Activated naive CD4-positive, alpha-beta T cell treated with anti-CD3 and anti-CD28 coated beads, Interleukin-2, amount 10 ng/mL, durations not matched to agents 7 days and 5 days (primary cell): ENCODE measurements around the gene SH3RF3.

ENCODE experiments used
- CTCF ChIA-PET: fragments of 350-600 bp; sonication (Branson Sonifier 250); formaldehyde crosslinking; loops from one replicate; lab custom pipeline; 2021; ENCODE audit warnings: antibody characterized with exemption; lab: Charles Lee
- DNase-seq: peaks from one replicate; pipeline ENCODE4 v3.0.0-alpha.2; 2020
- H3K27ac Mint-ChIP-seq: one replicate; pipeline ENCODE4 v1.8.0; 2021; ENCODE audit warnings: mild to moderate bottlenecking, moderate library complexity, mixed read lengths
- H3K27me3 Mint-ChIP-seq: one replicate; pipeline ENCODE4 v1.8.0; 2021; ENCODE audit warnings: mild to moderate bottlenecking, mixed read lengths
- H3K36me3 Mint-ChIP-seq: one replicate; pipeline ENCODE4 v1.8.0; 2021; ENCODE audit warnings: mixed read lengths
- H3K4me1 Mint-ChIP-seq: one replicate; pipeline ENCODE4 v1.8.0; 2021; ENCODE audit warnings: mixed read lengths
- H3K4me3 Mint-ChIP-seq: one replicate; pipeline ENCODE4 v1.8.0; 2021; ENCODE audit warnings: mild to moderate bottlenecking, moderate library complexity, mixed read lengths
- H3K9me3 Mint-ChIP-seq: one replicate; pipeline ENCODE4 v1.8.0; 2021; ENCODE audit warnings: mixed read lengths

Gene SH3RF3

DNA sequence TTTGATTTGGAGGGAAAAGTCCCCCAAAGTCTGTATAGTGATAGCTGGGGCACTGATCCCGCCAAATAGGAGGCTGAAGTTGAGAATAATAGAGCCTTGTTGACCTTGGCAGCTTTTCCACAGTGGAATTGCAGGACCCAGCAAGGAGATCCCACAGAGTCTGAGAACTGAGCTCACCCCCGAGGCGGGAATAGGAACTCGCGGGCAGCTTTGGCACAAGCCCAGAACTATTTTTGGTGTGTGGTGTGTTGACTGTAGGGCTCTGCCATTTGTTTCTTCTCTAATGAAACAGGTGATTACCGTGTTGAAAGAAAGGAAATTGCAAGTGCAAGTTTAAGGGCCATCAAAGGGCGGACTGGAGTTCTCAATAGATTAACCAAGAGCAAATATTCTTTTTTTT, 34.0 kb downstream of the SH3RF3 start:
- Mint-ChIP-seq H3K36me3 (no peaks in the 10 kb centered on the region), H3K4me1 (peaks cover 7% of the 10 kb centered on the region), H3K4me3 (no peak overlapping the region), H3K27ac (no peak overlapping the region), H3K27me3 (peaks cover 40% of the 10 kb centered on the region), H3K9me3 (no peaks in the 10 kb centered on the region)
- no peak for DNase-seq
- CTCF ChIA-PET, result no interaction called here

DNA sequence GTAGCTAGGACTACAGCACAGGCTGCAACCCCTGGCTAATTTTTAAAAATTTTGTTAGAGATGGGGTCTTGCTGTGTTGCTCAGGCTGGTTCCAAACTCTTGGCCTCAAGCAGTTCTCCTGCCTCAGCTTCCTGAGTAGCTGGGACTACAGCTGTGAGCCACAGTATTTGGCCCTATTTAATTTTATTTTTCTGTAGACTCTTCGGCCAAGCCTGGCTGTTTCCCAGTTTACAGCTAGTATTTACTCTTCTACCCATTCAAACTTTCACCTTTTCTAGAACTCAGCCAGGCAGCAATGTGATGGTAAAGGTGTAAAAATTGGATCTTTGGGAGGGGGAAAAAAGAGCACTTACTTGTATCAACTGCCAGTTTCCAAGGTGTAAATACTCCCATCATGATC, 35.3 kb downstream of the SH3RF3 start:
- no peaks in the 10 kb centered on the region for H3K36me3 Mint-ChIP-seq
- H3K9me3 Mint-ChIP-seq, result no peaks in the 10 kb centered on the region
- H3K27ac Mint-ChIP-seq, result no peak overlapping the region
- H3K4me1 Mint-ChIP-seq, result peaks cover 7% of the 10 kb centered on the region
- peaks cover 35% of the 10 kb centered on the region for H3K27me3 Mint-ChIP-seq
- H3K4me3 Mint-ChIP-seq, result no peak overlapping the region
- no peak for DNase-seq
- CTCF ChIA-PET, result no interaction called here

DNA sequence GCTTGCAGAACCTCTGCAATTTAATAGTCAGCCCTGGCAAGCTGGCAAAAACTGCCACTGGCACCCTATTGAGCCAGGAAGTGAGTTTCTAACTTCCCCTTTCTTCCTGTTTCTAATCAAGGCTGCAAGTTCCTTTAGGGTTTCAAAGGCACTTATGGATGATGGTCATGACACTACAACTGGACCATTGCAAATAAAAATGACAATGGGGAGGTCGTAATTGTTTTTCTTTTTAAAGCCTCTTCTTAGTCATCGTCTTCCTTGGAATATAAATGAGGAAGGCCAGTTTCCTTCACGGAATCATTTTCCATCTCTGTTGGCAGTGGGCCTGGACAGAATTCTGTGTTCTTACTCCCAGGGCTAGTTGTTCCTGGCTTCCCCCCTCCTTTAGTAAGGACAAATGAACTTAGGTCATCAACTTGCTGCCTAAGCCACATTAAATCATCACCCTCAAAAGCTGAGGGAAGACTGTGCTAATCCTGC, 35.8 kb downstream of the SH3RF3 start:
- Mint-ChIP-seq H3K27me3 (peaks cover 33% of the 10 kb centered on the region), H3K4me1 (peaks cover 7% of the 10 kb centered on the region), H3K27ac (no peak overlapping the region), H3K9me3 (no peaks in the 10 kb centered on the region), H3K4me3 (no peak overlapping the region), H3K36me3 (no peaks in the 10 kb centered on the region)
- DNase-seq, result no peak
- CTCF ChIA-PET, result no interaction called here

DNA sequence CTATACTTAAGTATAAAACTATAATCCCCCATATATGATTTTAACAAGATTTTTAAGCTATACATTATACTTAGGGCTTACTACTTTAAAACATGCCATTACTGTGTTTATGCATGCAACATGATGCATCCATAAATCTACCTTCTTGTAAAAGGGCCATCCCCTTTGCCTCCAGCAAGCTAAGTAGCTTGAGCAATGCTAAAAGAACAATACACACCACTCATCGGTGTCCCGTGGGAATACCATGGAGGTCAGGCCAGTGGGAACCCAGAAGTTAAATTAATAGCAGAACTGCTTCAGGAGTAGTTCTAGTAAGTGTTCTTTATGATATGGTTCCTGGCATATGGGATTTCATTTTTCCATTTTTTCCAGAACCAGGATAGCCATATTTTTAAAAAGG, 37.8 kb downstream of the SH3RF3 start:
- DNase-seq, result no peak
- Mint-ChIP-seq H3K27me3 (peaks cover 28% of the 10 kb centered on the region), H3K4me3 (no peak overlapping the region), H3K4me1 (peaks cover 7% of the 10 kb centered on the region), H3K27ac (no peak overlapping the region), H3K9me3 (no peaks in the 10 kb centered on the region), H3K36me3 (no peaks in the 10 kb centered on the region)
- CTCF ChIA-PET, result no interaction called here

DNA sequence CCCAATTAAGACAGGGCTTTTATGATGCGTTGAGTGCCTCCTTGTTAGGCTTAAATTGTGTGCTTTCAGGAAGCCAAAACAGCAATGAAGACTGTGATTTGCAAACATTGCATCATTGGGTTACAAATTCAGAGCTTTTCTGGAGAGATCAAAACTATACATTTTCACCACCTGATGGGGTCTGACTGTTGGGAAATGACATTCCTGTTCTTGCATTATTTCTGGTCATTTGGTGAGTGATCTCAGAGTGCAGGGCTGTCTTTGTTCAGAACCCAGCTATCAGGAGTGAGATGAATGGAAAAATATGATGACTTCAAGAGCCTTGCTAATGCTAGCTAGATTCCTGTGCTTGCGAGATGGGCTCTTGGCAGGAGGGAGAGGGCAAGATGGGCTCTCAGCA, 39.1 kb downstream of the SH3RF3 start:
- DNase-seq, result no peak
- CTCF ChIA-PET, result no interaction called here
- H3K27ac Mint-ChIP-seq, result no peak overlapping the region
- H3K36me3 Mint-ChIP-seq, result no peaks in the 10 kb centered on the region
- H3K27me3 Mint-ChIP-seq, result peaks cover 32% of the 10 kb centered on the region
- peaks cover 7% of the 10 kb centered on the region for H3K4me1 Mint-ChIP-seq
- no peaks in the 10 kb centered on the region for H3K9me3 Mint-ChIP-seq
- H3K4me3 Mint-ChIP-seq, result no peak overlapping the region

DNA sequence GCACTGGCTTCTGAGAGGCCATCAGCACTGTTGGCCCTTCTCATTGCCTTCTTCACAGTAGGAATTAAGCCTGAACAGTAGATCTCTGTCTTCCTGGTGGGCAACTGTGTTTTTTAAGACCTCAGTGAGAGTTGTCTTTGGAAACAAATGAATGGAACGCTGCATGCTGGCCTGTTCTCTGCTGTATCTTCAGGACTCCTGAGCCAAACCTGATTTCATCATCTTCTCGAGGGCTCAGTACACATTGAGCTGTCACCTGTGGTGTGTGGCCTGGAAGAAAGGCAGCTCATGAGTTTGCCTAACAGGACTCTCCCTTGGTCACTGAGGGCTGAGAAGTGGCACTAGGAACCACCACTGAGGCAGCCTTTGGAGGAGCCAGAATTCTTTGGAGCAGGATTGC, 39.7 kb downstream of the SH3RF3 start:
- Mint-ChIP-seq H3K36me3 (no peaks in the 10 kb centered on the region), H3K4me1 (peaks cover 10% of the 10 kb centered on the region), H3K9me3 (no peaks in the 10 kb centered on the region), H3K27ac (no peak overlapping the region), H3K27me3 (peaks cover 32% of the 10 kb centered on the region), H3K4me3 (no peak overlapping the region)
- no peak for DNase-seq
- CTCF ChIA-PET, result no interaction called here

DNA sequence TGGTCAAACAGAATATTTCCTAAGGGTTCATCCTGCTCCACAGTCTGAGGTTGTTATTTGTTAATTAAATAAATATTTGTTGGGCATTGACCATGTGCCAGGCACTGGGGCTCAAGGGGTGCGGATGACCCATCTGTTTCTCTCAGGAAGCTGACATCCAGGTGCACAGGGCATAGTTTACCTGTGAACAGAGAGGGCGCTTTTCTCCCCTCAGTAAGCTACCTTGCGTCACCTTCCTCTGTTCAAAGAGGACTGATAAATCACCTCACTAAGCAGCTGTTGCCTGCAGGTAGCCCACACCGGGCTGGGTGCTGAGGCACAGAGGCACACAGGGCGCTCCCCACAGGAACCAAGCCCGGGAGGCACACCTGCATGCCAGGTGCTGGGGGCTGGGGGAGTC, 41.6 kb downstream of the SH3RF3 start:
- Mint-ChIP-seq H3K4me3 (no peak overlapping the region), H3K9me3 (peaks cover 2% of the 10 kb centered on the region), H3K27me3 (peaks cover 27% of the 10 kb centered on the region), H3K36me3 (peaks cover 3% of the 10 kb centered on the region), H3K4me1 (peaks cover 15% of the 10 kb centered on the region), H3K27ac (no peak overlapping the region)
- CTCF ChIA-PET, result no interaction called here
- DNase-seq, result no peak

DNA sequence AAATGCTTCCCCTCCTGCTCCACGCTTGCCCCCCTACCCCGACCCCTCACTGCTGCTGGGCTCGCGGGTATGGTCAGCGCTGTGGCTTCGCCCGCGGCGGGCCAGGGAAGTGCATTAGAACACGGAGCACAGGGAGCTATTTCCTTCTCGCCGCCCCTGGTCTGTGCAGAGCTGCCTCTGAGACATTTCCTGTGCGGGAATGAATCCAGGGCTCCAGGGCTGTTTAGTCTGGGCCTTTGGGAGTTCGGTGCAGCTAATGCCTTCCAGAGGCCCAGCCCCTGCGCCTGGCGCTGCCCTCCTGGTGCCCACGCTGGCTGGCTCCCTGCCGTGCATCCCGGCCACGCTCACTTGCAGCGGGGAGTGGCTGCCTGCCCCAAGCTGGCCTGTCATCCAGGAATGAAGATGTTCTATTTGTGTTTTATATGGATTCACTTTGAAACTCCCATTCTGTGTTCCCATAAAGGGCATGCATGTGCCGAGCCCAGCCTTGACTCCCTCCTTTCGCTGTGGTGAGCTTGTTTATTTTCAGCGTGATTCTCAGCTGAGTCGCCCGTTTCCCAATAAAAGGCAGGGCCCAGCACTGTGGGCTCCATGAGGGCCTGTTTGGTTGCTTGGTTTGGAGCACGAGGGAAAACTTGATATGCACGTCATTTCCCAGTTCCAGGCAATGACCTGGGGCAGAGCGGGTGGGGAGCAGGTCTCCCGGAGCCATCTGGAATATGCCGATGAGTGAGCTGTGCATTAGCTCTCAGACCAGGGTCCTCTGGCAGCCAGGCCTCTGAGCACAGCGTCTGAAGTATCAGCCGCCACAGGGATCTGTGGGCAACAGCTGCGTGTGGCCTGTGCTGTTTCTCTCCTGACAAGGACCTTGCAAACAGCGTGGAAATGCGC, 42.7 kb downstream of the SH3RF3 start:
- peaks cover 5% of the 10 kb centered on the region for H3K9me3 Mint-ChIP-seq
- no peak overlapping the region for H3K4me3 Mint-ChIP-seq
- peaks cover 3% of the 10 kb centered on the region for H3K36me3 Mint-ChIP-seq
- no peak for DNase-seq
- peaks cover 26% of the 10 kb centered on the region for H3K27me3 Mint-ChIP-seq
- CTCF ChIA-PET, result no interaction called here
- peaks cover 15% of the 10 kb centered on the region for H3K4me1 Mint-ChIP-seq
- H3K27ac Mint-ChIP-seq, result no peak overlapping the region

DNA sequence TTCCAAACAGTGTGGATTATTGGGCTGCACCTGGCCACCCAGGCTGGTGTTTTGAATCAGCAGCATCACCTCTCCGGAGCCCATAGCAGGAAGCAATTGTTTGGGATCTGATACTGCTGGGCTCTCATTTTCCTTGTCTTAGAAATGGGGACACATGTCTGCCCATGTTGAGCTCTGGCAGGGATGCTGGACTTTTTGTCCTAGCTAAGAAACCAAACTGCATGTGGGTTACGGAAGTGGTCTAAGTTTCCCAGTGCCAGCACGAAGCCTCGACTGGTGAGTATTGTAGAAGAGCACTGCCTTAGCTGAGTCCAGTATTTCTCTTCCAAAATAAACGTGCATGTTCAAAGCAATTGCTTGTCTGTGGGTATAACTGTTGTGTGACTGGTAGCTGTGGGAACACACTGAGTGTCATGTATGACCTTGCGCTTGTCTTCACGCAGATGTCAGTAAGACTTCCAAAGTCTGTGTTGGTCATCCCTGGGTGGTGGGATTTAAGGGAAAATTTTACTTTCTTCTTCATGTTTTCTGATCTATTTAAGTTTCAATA, 43.6 kb downstream of the SH3RF3 start:
- Mint-ChIP-seq H3K4me1 (peaks cover 15% of the 10 kb centered on the region), H3K9me3 (peaks cover 5% of the 10 kb centered on the region), H3K27me3 (peaks cover 34% of the 10 kb centered on the region)

DNA sequence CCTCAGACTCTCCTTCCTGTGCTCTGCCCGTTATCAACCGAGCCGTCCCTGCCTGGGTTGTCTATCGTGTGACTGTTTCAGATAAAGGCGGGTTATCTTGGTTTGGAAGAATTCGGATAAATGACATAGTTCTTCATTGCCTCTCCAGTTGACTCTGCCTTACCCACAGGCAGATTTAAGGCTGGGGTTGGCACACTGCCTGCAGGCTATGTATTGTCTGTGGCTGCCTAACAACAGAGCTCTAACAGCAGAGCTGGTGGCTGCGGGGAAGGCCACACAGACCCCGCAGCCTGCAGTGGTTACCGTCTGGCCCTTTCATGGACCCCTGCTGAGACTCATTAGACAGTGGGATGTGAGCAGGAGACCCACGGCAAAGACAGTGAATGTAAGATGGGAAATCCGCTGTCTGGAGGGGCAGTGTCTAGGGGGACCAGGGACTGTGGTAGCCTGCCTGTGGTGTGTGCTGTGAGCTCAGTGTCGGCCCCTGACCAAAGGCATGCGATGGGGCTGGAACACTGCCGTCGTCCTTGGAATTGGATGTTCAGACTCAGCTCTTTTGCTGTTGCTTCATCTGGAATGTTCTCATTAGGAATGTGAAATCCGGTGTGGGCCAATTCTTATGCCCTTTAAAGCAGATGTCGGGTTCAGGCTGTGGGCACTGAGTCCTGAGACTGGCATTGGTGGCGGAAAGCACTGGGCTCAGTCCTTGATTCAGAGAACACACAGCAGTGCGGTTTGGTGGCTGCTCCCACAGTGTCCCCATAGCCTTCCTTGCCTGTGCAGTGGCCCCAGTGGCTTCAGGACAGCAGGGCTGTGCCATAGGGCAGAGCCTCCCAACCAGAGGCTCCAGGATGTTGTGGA, 44.5 kb downstream of the SH3RF3 start:
- DNase-seq, result no peak

More for the DNA sequence above, 43.6 kb downstream of the SH3RF3 start:
- DNase-seq, result no peak
- CTCF ChIA-PET, result no interaction called here
- Mint-ChIP-seq H3K4me3 (no peak overlapping the region), H3K36me3 (peaks cover 3% of the 10 kb centered on the region), H3K27ac (no peak overlapping the region)

DNA sequence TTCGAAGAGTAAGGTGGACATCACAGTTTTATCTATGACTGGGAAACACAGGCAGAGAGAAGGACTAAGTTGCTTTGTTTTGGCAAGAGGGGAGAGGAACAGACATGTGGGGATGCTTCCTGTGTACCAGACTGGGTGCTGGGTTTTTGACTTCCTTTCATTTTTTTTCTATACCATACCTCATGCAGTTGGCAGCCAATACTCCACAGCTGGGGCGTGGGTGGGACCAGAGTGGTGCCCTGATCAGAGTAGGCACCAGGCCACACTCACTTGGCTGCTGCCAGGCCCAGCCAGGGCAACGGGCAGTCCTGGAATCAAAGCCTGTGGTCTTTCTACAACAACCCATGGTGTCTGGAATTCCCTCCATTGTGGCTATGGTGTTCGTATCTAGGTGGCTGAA, 45.2 kb downstream of the SH3RF3 start:
- H3K27me3 Mint-ChIP-seq, result peaks cover 26% of the 10 kb centered on the region
- H3K27ac Mint-ChIP-seq, result no peak overlapping the region
- peaks cover 5% of the 10 kb centered on the region for H3K9me3 Mint-ChIP-seq
- H3K4me3 Mint-ChIP-seq, result no peak overlapping the region
- peaks cover 3% of the 10 kb centered on the region for H3K36me3 Mint-ChIP-seq
- no peak for DNase-seq
- peaks cover 15% of the 10 kb centered on the region for H3K4me1 Mint-ChIP-seq
- CTCF ChIA-PET, result no interaction called here

More for the DNA sequence above, 44.5 kb downstream of the SH3RF3 start:
- H3K4me1 Mint-ChIP-seq, result peaks cover 15% of the 10 kb centered on the region
- peaks cover 3% of the 10 kb centered on the region for H3K36me3 Mint-ChIP-seq
- CTCF ChIA-PET, result no interaction called here
- H3K4me3 Mint-ChIP-seq, result no peak overlapping the region
- H3K27me3 Mint-ChIP-seq, result peaks cover 30% of the 10 kb centered on the region
- peaks cover 5% of the 10 kb centered on the region for H3K9me3 Mint-ChIP-seq
- H3K27ac Mint-ChIP-seq, result no peak overlapping the region

DNA sequence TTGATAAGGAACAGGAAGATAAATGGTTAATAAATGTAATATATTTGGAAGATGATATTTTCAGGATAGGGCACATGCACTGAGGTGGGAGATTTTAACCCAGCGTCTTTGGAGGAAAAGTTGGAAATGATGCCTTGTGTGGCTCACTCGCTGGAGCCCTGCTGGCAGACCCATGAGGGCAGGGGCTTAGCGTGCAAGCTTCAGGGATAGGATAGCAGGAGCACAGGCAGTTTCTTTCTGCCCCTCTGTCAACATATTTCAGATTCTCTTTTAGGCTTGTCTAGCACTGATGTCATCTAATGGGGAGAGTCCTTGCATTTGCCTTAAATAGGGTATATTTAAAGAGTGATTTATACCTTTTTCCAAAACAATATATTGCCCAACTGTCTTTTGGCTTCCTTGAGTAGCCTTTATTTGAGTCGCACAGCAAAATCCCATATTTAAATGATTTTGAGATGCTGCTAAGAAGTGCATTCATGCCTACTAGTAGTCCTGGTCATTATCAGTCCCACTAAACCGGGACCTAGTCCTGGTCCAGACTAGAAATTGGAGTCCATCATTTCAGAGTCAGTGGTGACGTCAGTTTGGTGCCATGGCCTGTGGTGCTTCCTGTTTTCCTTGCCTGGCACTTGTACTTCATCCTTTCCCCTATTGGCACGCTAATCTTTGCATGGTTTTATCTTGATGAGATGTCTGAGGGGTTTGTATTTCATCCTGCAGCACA, 45.8 kb downstream of the SH3RF3 start:
- CTCF ChIA-PET, result no interaction called here
- peaks cover 3% of the 10 kb centered on the region for H3K36me3 Mint-ChIP-seq
- H3K4me1 Mint-ChIP-seq, result peaks cover 15% of the 10 kb centered on the region
- peaks cover 30% of the 10 kb centered on the region for H3K27me3 Mint-ChIP-seq
- DNase-seq, result no peak
- H3K4me3 Mint-ChIP-seq, result no peak overlapping the region
- H3K9me3 Mint-ChIP-seq, result peaks cover 9% of the 10 kb centered on the region
- no peak overlapping the region for H3K27ac Mint-ChIP-seq

DNA sequence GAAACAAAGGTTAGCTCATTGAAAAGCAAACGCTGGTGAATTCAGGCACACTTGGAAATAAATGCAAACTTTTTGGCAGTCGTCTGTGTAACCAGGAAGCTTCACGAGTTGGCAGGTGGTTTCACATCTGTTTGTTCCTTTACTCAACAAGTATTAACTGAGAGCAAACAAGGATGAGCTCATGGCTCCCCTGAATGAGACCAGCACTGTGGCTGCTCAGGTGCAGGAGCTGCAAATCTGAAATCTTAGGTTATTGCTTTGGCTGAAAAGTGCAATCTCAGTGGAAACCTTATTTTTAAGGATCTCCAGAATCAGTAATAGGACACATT, 46.3 kb downstream of the SH3RF3 start:
- peaks cover 9% of the 10 kb centered on the region for H3K9me3 Mint-ChIP-seq
- peaks cover 3% of the 10 kb centered on the region for H3K36me3 Mint-ChIP-seq
- CTCF ChIA-PET, result no interaction called here
- H3K27me3 Mint-ChIP-seq, result peaks cover 25% of the 10 kb centered on the region
- no peak for DNase-seq
- peaks cover 15% of the 10 kb centered on the region for H3K4me1 Mint-ChIP-seq
- H3K27ac Mint-ChIP-seq, result no peak overlapping the region
- no peak overlapping the region for H3K4me3 Mint-ChIP-seq

DNA sequence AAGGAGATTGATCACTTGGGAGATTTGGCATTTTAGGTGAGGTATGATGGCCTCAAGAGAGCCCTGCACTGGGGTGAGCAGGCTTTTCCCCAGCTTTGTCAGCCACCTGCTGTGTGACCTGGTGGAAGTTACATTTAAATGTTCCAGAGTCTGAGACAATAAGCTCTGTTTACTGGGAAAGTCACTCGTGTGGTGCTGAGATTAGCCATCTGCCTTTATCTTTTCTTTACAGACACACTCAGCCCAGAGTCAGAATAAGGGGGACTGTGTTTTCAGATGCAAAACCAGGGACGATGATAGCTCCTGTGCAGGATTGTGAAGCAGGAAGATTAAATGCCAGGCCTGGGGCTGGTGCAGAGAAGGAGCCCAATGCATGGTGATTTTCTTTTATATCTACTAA, 47.9 kb downstream of the SH3RF3 start:
- CTCF ChIA-PET, result no interaction called here

More for the DNA sequence above, 47.9 kb downstream of the SH3RF3 start:
- Mint-ChIP-seq H3K9me3 (peaks cover 9% of the 10 kb centered on the region), H3K4me3 (no peak overlapping the region), H3K36me3 (peaks cover 3% of the 10 kb centered on the region), H3K27ac (no peak overlapping the region), H3K4me1 (peaks cover 15% of the 10 kb centered on the region), H3K27me3 (peaks cover 31% of the 10 kb centered on the region)
- no peak for DNase-seq
